Lung (tissue), 12 donors: ENCODE data around the gene FKBP5. TPM values are rescaled to one million over a fixed set of nuclear protein-coding genes. Genes with fewer than 3 reads are reported as not detected.
A peak's percentile ranks its signal among the peaks of the same experiment; 100 is the strongest.

Experiments used
- ATAC-seq: fragments of 200-7000 bp; cut with Tn5 transposase; one replicate; pipeline ENCODE4 v1.9.1; 2020; ENCODE audit warnings: moderate number of reproducible peaks; ENCODE audit not compliant: insufficient read depth, low FRiP score
- DNase-seq, 3 donors: peaks; one replicate each; pipeline ENCODE4 v3.0.0-alpha.2; 2013 to 2017
- H3K27ac ChIP-seq, 2 donors: one replicate each; pipeline ENCODE4 v1.5.1; 2013; ENCODE audit warnings: mild to moderate bottlenecking in 2 of 2, moderate library complexity in 2 of 2, control low read depth in 1 of 2, inconsistent platforms in 1 of 2, low read depth in 1 of 2, low read length in 1 of 2
- H3K27me3 ChIP-seq, 3 donors: one replicate each; pipeline ENCODE4 v1.5.1; 2013; ENCODE audit warnings: low read length in 2 of 3; ENCODE audit not compliant: control insufficient read depth in 3 of 3, insufficient read depth in 3 of 3
- H3K36me3 ChIP-seq, 4 donors: one replicate each; pipeline ENCODE4 v1.5.1; 2013; ENCODE audit warnings: low read length in 4 of 4, mild to moderate bottlenecking in 1 of 4, moderate library complexity in 1 of 4; ENCODE audit not compliant: control insufficient read depth in 4 of 4, insufficient read depth in 4 of 4
- H3K4me1 ChIP-seq, 5 donors: one replicate each; pipeline ENCODE4 v1.5.1; 2013; ENCODE audit warnings: low read length in 5 of 5, mild to moderate bottlenecking in 2 of 5, moderate library complexity in 1 of 5; ENCODE audit not compliant: control insufficient read depth in 5 of 5, insufficient read depth in 5 of 5
- H3K4me3 ChIP-seq: one replicate; pipeline ENCODE4 v1.5.1; 2013; ENCODE audit warnings: mild to moderate bottlenecking, control low read depth, moderate library complexity
- H3K9ac ChIP-seq, 2 donors: one replicate each; pipeline ENCODE4 v1.5.1; 2013; ENCODE audit warnings: low read length in 2 of 2, control low read depth in 1 of 2; ENCODE audit not compliant: insufficient read depth in 1 of 2
- H3K9me3 ChIP-seq, 4 donors: one replicate each; pipeline ENCODE4 v1.5.1; 2013; ENCODE audit warnings: low read length in 3 of 4, mild to moderate bottlenecking in 1 of 4, moderate library complexity in 1 of 4; ENCODE audit not compliant: control insufficient read depth in 4 of 4, insufficient read depth in 3 of 4
- CTCF ChIP-seq: IDR thresholded peaks from 2 replicates; pipeline ENCODE4 v1.5.1; 2012; ENCODE audit warnings: mild to moderate bottlenecking; ENCODE audit errors: control extremely low read depth, extremely low read depth
- WGBS, 2 donors: extraction: QIAGEN DNeasy Blood & Tissue Kit; methylation state at CpG; one replicate each; pipeline ENCODE4 v1.1.7; 2013; 5-methylcytosine and 5-hydroxymethylcytosine counted together
- polyA plus RNA-seq, 2 donors: library from polyadenylated mRNA; stranded (reverse); fragments of 200-250 nt; gene quantifications; one replicate each; pipeline ENCODE4 v1.2.1, GENCODE V29; 2013
- total RNA-seq, 2 donors: library from RNA; depleted of rRNA in 1 of 2; stranded (reverse); fragments of >200 nt in 1 of 2; gene quantifications; one replicate each; pipeline ENCODE4 v1.2.1, GENCODE V29; 2014 to 2021
- donor health status: control.
- donor health status: control.
- donor health status: Bipolar disorder and iron deficiency.
- donor health status: healthy.
- donor health status: DM: yes; HTN: yes; CAD: no.

FKBP5 gene
- total and polyA plus RNA-seq, 4 donors, result 25.9 to 245 (median 106) TPM

GRCh38 chr6:35719830-35720733 lies 31.4 kb upstream of the FKBP5 start:
- TF ChIP-seq CTCF, result no peak
- Histone ChIP-seq H3K9ac (peak overlapping the region in 1 of 2 donors; percentile 64), H3K4me1 (peaks cover 3 to 36% (median 25%) of the 10 kb centered on the region in 5 donors)

GRCh38 chr6:35719404-35719829 lies 30.7 kb upstream of the FKBP5 start:
- ATAC-seq, result no peak
- no peak for DNase-seq
- Histone ChIP-seq H3K4me1 (peaks cover 3 to 36% (median 23%) of the 10 kb centered on the region in 5 donors), H3K9me3 (no peaks in the 10 kb centered on the region), H3K9ac (peak overlapping the region; percentile 26 to 44), H3K27me3 (no peaks in the 10 kb centered on the region), H3K36me3 (no peaks in the 10 kb centered on the region), H3K27ac (peak overlapping the region; percentile 81 to 89), H3K4me3 (no peak overlapping the region)
- no peak for TF ChIP-seq CTCF
- WGBS, 2 donors, result 18 to 39% methylated on average over 5 of the region's 5 CpGs

More at GRCh38 chr6:35719830-35720733, 31.4 kb upstream of the FKBP5 start:
- WGBS, 2 donors, result 8 to 27% methylated on average over 19 to 21 of the region's 21 CpGs
- peak; percentile 68 for ATAC-seq
- H3K9me3 ChIP-seq, result no peaks in the 10 kb centered on the region
- no peaks in the 10 kb centered on the region for H3K27me3 ChIP-seq
- DNase-seq, result peak; percentile 85 to 93 (median 86)
- no peak overlapping the region for H3K4me3 ChIP-seq
- peak overlapping the region; percentile 81 to 89 for H3K27ac ChIP-seq
- H3K36me3 ChIP-seq, result no peaks in the 10 kb centered on the region

- no peak for ATAC-seq
- Histone ChIP-seq H3K4me1 (peaks cover 3 to 36% (median 22%) of the 10 kb centered on the region in 5 donors), H3K27ac (peak overlapping the region; percentile 50 to 92), H3K9ac (peak overlapping the region; percentile 26 to 44), H3K4me3 (no peak overlapping the region), H3K27me3 (no peaks in the 10 kb centered on the region), H3K36me3 (no peaks in the 10 kb centered on the region), H3K9me3 (no peaks in the 10 kb centered on the region)
- TF ChIP-seq CTCF, result no peak
- 38 to 60% methylated on average over 2 of the region's 2 CpGs for WGBS, 2 donors
- peak in 2 of 3 donors; percentile 50 to 60 for DNase-seq
Measured at GRCh38 chr6:35718911-35719381, 30.2 kb upstream of the FKBP5 start.
